KG1 (cell line): ENCODE results near the gene CPPED1.

Experiments
- DNase-seq: peaks from one replicate; lab custom pipeline; 2025; lab: John Stamatoyannopoulos, UW

CPPED1 gene

DNA sequence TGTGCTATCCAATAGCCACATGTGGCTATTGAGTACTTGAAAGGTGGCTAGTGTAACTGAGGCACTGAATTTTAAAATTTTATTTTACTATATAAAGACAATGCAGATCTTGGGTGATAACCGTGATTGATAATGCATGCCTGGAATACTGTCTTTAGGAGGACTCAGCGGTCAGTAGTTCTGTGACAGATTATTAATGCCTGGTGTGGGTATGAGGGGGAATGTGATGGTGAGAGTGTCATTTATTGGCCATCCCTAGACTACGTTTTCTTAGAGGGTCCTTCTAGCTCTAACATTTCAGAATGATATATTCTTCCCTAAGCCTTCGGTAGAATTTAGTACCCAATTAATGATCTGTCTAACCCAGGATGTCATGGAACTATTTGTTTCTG is 157.6 kb downstream of the CPPED1 start:
- no peak for DNase-seq

DNA sequence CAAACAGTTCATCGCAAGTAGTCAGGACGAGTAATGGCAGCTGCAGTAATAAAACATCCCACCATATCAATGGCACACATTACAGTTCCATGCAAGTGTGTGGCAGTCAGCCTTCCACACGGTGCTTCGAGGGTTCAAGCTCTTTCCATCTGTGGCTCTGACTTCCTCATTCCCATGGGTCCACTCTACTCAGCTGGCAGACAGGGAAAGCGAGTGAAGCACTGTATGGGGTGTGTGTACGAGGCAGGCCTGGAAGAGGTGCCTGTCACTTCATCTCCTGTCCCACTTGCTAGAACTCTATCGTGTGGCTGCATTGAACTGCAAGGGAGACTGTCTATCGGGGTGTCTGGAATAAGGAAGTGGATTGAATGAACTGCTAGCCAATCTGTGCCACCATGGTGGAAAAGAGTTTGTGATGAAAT is 160.6 kb downstream of the CPPED1 start:
- DNase-seq: no peak

DNA sequence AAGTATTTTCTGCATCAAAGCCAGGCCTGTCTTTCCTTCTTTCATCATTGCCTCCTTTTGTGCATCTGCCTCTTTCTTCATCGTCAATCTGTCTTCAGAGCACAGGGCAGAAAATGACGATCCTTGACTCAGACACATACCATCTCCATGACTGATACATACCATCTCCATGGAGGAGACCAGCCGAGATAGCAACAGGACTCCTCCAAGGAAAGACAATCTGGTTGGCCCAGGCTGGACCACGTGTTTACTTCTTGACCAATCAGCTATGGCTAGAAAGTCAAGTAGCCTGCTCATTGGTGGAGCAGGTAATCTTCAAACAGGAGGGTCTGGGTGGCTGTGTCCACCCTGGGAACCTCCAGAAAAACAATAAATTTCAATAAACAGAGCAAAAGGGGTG is 164.6 kb downstream of the CPPED1 start:
- DNase-seq: no peak

DNA sequence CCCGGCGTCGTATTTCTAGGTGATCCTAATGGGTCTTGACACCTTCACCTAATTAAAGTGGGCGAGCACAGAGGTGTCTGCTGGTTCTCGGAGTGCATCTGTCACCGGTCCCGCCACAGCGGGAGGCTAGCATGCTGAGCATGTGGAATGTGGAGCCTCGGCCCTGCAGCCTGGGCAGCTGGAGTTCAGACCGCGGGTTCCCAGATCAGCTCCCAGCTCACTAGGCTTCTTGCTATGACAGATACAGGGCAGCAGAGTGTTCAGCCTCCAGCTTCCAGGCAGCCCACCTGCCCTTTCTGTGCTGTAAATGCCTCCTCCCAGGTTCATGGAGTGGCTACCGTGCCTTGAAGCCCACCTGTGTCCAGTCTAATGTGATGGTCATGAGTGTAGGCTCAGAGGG is 166.7 kb downstream of the CPPED1 start:
- DNase-seq: no peak

DNA sequence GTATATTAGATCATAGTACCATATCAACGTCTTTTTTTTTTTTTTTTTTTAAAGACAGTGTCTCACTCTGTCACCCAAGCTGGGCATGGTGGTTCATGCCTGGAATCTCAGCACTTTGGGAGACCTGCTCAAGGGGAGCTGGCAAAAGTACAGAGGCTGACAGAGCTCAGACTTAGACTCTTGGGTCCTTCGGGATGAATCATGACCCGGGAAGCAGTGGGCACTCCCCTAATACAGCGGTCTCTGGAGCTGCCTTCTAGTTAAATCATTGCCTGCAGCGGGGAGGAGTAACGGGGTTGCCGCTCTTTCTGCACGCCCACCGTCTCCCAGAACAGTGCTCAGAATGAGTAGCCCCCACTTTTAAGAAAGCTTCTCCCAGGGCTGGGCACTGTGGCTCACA is 174.4 kb downstream of the CPPED1 start:
- DNase-seq: no peak

DNA sequence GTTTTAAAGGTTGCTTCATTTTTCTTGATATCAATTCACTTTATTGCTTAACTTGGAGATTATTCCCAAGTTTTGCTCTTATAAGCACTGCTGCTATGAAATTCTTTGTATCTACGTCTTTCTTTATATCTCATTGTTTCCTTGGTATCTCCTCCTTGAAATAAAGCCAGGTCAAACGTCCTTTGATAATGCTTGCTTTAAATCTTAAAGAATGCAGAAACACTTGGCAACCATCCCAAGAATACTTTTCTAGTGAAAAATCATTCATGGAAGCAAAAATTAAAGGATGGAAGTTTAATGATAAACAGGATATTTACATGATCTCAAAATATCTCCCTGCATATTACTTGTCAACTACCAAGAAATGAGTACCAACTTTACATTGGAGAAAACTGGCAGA is 175.2 kb downstream of the CPPED1 start:
- DNase-seq: no peak

DNA sequence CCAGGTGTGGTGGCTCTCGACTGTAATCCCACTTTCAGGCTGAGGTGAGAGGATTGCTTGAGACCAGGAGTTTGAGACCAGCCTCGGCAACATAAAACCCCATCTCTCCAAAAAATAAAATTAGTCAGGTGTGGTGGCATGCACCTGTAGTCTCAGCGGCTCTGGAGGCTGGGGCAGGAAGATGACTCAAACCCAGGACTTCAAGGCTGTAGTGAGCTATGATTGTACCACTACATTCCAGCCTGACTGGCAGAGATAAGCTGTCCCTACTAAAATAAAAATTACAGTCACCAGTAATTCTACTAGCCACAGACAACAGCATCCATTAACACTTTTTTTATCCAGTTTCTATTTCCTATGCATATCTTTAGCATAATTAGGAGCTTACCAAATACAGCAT is 176.3 kb downstream of the CPPED1 start:
- no peak for DNase-seq

DNA sequence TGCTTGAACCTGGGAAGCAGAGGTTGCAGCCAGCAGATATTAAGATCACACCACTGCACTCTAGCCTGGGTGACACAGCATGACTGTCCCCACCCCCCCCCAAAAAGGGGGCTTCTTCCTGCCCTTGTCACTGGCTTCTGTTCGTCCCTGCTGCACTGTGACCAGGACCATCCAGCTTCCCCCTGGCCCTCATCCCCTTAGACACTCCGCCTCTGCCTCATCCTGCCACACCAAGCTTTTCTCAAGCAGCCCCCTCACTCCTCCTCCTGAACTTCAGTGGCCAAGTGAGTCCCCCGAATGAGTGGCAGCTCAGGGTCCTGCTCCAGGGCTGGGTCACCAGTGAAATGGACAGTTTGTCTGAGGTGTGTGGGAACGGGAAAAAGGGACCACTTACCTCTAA is 177.3 kb downstream of the CPPED1 start:
- DNase-seq: no peak

DNA sequence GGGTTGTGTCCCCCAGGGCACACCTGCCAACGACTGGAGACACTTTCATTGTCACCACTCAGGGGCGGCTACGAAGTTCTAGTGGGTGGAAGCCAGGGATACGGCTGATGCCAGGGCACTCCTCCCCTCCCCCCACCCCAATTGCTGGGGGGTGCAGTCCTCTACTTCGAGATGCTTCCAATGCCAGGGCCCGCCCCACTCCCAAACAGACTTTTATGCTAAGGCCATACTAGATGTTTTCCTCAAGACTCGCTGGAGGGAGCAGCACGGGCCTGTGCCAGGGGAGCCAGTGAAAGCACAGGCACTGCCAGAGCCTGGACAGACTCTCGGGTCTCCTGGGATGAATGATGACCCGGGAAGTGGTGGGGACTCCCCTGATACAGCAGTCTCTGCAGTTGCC is 178.0 kb downstream of the CPPED1 start:
- DNase-seq: no peak

DNA sequence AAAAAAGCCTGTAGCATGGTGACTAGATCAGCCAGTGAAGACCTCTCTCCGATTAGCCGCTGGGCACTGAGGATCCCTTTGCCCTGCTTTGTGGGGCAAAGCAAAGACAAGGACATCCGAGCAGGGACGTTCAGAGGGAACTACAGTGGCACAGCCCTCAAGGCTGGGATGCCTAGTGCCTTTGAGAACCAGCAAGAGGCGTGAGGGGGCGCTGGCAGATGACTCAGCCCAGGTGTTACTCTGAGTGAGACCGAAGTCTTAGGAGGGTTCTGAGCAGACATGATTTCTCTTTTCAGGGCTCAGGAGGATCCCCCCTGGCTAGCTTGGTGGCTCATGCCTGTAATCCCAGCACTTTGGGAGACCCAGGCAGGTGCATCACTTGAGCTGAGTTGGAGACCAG is 178.6 kb downstream of the CPPED1 start:
- no peak for DNase-seq

DNA sequence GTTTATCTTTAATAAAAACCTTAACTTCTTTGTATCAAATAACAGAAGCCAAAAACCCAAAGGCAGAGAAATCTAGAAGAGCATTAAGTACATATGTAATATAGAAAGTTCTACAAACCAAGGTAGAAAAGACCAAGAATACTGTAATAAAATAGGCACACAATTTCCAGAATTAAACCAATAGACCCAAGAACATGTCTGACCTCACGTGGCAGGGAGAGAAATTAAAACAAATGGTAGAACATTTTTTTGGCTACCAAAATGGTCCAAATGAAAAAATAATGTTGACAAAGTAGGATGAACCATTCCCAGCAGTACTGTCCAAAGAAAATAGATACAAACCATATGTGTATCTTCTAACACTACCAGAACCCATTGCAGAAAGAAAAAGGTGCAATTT is 183.5 kb downstream of the CPPED1 start:
- no peak for DNase-seq

DNA sequence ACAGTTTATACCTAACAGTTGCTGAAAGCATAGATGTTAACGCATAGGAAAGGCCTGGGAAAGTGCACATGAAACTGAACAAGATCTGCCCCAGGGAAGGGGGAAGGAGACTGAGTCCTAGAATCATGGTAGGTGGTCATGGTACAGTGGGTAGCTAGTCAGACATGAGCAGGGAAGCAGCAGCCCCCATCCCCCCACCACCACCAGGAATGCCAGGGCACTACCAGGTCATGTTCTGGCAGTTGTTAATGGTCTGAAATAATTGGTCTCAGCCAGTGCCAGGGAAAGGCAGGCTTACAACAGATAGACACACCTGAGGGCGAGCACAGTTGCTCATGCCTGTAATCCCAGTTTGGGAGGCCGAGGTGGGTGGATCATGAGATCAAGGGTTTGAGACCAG is 185.2 kb downstream of the CPPED1 start:
- no peak for DNase-seq

DNA sequence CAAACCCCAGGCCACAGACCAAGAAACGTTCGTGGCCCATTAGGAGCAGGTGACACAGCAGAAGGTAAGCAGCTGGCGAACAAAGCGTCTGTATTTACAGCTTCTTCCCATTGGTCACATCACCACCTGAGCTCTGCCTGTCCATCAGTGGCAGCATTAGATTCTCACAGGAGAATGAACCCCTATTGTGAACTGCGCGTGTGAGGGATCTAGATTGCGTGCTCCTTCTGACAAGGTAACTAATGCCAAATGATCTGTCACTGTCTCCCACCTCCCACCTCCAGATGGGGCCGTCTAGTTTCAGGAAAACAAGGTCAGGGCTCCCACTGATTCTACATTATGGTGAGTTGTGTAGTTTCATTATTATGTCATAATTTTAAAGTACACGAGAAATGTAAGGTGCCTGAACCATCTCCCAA is 186.3 kb downstream of the CPPED1 start:
- DNase-seq: no peak

DNA sequence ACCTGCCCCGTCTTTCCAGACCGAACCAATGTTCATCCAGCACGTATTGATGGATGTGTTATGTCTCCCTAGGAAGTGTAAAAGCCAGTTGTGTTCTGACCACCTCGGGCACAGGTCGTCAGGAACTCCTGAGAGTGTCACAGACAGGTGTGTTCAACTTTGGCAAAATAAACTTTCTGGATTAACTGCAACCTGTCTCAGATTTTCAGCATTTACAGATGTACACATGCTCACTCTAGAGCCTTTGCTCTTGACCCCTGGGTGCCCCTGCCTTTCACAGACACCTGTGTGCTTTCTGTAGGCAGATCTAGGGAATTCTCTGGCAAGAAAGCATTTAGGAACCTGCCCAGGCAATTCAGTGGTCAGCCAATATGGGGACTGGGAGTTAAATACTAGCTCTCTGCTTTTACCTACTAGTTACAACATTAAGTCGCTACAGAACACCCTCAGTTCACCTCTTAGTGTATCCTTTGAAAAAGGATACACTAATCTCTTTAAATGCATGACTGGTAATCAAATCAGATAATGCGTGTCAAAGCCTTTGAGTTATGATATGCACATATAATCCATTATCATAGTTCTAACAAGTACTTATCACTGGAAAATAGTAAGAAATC is 188.9 kb downstream of the CPPED1 start:
- DNase-seq: no peak

DNA sequence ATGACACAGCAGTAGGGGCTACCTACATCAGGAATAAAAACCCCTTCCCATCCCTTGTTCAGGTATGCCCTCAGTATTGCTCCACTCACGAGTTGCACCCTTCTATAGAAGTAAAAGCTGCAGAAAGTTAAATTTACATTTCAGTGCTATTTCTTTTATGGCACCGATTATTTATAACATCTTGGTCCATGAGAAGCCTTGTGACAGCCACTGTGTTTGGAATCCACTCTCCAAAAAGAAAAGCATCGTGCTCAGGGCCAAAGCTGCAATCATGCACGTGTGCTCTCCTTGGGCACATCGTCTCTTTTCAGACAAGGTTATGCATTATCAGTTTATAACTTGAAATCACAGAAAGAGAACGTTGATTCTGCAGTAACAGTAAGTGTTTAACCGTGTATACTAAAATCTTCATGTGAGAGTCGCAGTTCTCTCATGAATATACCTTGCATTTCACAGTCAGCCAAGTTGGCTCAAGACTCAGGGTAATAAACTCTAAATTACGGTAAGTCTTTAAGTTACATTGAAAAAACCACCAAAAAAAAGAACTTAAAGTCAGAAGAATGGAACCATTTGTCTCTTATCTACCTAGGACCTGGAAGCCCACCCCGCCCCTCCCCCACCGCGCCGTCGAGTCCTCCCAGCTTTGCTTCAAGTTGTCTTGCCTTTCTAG is 189.6 kb downstream of the CPPED1 start:
- DNase-seq: no peak

DNA sequence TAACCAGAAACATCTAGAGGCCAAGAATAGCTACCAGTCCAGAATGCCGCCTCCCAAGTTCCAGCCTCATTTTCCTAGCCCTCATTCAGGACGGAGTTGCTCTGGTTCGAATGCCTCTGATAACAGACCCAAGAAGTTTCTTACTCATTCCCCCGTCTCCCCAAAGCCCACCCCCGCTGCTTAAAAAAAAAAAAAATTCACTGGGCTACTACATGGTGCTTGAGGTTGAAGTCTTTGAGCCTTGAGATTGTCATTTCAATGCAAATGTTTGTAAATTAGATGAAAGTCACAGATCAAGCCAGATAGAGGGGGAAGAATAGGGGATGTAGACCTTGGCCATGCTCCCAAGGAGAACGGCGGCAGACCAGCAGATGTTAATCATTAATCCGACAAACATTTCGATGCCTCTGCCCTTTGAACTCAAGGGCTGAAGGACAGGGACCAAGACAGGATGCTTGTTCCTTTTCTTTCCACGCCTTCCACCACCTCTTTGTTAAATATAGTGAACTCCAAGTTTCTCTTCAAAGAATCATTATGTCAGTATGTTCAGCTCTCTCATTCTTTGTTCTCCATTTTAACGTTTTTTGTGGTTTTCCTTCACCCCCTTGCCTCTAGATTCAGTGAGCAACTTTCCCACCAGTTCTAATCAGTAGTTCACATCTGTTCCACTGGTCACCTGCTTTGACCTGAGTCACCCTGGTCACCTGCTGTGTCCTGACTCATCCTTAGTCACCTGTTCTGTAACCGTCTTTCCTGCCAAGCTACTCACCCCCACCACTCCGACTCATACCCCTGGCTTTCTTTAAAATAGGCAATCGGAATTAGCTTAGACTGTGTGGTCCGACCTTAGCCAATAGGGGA is 190.3 kb downstream of the CPPED1 start:
- peak; percentile 65 for DNase-seq

DNA sequence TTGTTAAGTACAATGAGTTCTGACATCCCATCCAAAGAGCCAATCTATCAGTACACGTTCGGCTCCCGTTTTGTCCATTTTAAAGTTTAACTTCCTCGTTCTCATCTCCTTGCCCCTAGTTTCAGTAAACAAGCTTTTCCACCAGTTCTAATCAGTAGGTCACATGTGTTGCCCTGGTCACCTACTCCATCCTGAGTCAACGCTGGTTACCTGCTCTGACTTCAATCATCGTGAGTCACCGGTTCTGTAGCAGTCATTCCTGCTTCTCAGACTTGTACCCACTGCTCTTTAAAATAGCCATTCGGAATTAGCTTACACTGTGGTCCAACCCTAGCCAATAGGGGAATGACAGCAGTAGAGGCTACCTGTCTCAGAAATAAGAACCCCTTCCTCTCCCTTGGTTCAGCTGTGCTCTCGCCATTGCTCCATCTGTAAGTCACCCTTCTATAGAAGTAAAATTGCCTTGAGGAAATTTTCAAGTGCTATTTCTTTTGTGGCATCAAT is 191.0 kb downstream of the CPPED1 start:
- DNase-seq: no peak

DNA sequence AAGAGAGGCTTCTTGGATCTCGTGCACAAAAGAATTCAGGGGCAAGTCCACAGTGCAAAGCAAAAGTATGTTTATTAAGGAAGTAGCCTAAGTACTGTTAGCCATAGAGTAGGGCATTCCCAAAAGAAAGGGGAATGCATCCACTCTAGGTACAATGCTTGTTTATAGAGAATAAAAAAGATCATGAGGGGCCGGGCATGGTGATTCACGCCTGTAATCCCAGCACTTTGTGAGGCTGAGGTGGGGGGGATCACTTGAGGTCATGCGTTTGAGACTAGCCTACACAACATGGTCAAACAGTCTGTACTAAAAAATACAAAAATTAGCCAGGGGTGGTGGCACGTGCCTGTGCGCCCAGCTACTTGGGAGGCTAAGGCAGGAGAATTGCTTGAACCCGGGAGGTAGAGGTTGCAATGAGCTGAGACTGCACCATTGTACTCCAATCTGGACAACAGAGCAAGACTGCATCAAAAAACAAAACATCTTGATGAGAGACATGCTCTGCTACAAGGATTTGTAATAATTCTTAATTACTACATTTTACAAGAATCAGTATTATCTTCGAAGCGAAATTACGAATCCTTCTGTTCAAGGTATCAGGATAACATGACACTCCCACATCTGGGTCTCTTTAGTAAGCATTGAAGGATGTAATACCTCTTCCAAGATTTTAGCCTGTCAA is 191.6 kb downstream of the CPPED1 start:
- no peak for DNase-seq

DNA sequence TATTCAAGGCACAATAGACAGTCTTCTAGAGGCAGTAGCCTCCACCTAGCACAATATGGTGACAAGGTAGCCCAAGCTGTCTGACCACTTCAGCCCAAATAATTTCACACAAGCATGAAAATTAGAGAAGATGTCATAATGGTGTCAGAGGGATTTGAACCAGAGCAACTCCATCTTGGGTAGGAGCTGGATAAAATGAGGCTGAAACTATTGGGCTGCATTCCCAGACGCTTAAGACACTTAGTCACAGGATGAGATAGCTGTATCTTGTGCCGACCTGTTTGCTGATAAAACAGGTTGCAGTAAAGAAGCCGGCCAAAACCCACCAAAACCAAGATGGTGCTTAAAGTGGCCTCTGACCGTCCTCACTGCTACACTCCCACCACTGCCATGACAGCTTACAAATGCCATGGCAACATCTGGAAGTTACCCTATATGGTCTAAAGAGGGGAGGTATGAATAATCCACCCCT is 192.6 kb downstream of the CPPED1 start:
- no peak for DNase-seq

DNA sequence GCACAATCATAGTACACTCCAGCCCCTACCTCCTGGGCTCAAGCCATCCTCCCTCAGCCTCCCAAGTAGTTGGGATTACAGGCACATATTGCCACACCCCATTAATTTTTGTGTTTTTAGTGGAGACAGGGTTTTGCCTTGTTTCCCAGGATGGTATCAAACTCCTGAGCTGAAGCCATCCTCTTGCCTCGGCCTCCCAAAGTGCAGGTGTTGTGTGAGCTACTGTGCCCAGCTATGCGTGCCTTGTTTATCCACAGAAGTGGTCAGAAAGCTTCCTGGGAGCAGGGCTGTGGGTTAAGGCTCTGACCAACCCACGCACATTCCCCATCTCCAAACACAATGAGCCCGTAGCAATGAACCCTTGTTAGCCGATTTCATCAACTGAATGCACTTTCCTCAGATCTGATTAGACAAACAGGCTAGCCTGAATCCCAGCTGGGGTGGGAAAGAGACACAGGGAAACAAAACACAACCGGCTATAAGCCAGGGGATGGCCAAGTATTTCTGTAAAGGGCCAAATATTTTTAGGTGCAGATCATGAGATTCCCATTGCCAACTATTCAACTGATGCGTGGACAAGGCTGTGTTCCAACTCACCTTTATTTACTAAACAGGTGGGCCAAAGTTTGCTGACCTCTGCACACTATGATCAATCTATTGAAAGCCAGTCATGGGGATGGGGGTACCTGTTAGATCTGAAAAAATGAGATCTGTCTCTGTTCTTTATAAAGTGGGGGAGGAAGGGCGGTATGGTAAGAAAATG is 193.6 kb downstream of the CPPED1 start:
- no peak for DNase-seq
